Activated CD8-positive, alpha-beta memory T cell treated with anti-CD3 and anti-CD28 coated beads for 36 hours (primary cell): ENCODE data around the gene PARP12. TPM values are rescaled to one million over a fixed set of nuclear protein-coding genes. Genes with fewer than 3 reads are reported as not detected.

Experiments used
- CTCF ChIA-PET: fragments of 350-600 bp; sonication (Branson Sonifier 250); formaldehyde crosslinking; loops from one replicate; lab custom pipeline; 2021; ENCODE audit warnings: antibody characterized with exemption; lab: Charles Lee
- POLR2A ChIA-PET: fragments of 350-600 bp; sonication (Branson Sonifier 250); formaldehyde crosslinking; loops from one replicate; lab custom pipeline; 2021; ENCODE audit warnings: antibody characterized with exemption; lab: Charles Lee
- total RNA-seq, 2 experiments: library from RNA; stranded (reverse); gene quantifications; one replicate each; pipeline ENCODE4 v1.2.3, GENCODE V29; 2021

The PARP12 gene
- total RNA-seq, 2 experiments from 2014 or later: 19.5 to 20.0 TPM

- POLR2A ChIA-PET: no interaction called here
Measured at GRCh38 chr7:140019606-140020005, 43.1 kb downstream of the PARP12 start.

DNA sequence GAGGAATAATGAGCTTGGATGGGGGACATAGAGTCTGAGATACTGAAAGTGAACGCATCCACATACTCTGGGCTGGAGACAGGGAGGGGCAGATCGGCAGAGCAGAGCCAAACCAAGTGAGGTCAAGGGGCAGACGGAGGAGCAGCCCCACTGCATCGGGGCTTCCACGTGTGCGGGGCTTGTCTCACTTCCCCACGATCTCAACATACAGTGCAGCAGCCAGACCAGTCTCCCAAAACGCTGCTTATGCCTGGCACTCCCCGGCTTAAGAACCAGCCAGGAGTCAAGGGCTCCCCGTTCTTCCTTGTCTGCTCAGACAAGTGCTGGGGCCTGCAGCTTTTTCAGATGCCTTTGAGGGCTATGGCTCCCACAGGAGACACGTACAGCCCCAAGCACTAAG lies 43.6 kb downstream of the PARP12 start:
- ChIA-PET POLR2A (no interaction called here), CTCF (no interaction called here)

More at GRCh38 chr7:140019606-140020005, 43.1 kb downstream of the PARP12 start:
- CTCF ChIA-PET: no interaction called here

- ChIA-PET POLR2A (no interaction called here), CTCF (no interaction called here)
Measured at GRCh38 chr7:140018125-140019043, 44.4 kb downstream of the PARP12 start.

DNA sequence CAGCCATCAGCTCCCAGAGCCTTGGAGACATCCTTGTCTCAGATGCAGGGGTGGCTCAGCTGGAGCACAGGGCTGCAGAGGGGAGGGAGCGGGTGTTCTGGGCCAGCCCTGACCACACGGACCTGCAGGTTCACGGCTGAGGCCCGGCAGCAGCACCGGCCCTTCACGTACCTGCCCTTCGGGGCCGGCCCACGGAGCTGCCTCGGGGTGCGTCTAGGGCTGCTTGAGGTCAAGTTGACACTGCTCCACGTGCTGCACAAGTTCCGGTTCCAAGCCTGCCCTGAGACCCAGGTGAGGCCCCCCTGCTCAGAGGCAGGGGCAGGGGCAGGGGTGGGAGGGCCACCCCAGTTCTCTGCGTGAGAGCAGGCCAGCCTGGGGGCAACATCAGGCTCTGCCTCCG lies 45.2 kb downstream of the PARP12 start:
- CTCF ChIA-PET: no interaction called here

DNA sequence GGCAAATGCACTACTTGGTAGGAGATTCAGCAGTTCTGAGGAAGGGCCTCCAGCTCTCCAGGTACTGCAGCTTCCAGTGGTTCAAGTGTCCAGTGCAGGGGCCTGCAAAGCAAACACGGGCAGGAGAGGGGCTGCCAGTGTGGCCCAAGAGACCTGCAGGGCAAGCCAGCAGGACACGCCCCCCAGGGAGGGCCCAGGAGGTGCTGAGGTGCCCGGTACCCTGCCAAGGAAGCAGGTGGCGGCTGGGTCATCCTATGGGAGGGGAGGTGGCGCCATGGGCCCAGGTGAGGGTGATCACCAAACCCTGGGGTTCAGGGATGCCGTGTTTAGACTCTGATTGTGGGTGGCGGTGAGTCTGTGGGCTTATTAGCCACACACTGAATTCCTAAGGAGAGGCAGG lies 45.7 kb downstream of the PARP12 start:
- ChIA-PET POLR2A (no interaction called here), CTCF (no interaction called here)

More for the DNA sequence above, 45.2 kb downstream of the PARP12 start:
- POLR2A ChIA-PET: no interaction called here

- CTCF ChIA-PET: interaction anchor here (1.1 kb wide), 1 partner anchor 14 kb away, joined by 3 read pairs; no protein-coding TSS in a partner anchor
Measured at GRCh38 chr7:140016540-140016939, 46.2 kb downstream of the PARP12 start.

DNA sequence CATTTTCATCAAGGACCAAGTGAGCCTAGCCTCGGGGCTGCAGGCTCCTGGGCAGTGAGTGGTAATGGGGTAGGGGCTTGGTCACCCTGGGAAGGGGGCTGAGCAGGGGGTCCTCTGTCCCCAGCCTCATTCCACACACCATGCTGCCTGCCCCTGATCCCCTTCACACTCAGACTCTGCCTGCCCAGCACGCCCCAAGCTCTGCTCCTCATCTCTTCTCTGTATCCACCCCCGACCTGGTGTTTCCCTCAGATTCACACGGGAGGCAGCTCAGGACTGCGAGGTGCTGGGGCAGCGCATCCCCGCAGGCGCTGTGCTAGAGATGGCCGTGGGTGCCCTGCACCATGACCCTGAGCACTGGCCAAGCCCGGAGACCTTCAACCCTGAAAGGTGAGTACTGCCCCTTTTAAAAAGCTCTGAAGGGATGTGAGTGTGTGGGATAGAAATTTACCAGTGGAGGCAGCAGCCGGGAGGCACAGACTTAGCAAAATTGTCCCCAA lies 47.2 kb downstream of the PARP12 start:
- CTCF ChIA-PET: interaction anchor here (1.1 kb wide), 1 partner anchor 13 kb away, joined by 3 read pairs; no protein-coding TSS in a partner anchor
- POLR2A ChIA-PET: no interaction called here

More at GRCh38 chr7:140016540-140016939, 46.2 kb downstream of the PARP12 start:
- POLR2A ChIA-PET: no interaction called here

DNA sequence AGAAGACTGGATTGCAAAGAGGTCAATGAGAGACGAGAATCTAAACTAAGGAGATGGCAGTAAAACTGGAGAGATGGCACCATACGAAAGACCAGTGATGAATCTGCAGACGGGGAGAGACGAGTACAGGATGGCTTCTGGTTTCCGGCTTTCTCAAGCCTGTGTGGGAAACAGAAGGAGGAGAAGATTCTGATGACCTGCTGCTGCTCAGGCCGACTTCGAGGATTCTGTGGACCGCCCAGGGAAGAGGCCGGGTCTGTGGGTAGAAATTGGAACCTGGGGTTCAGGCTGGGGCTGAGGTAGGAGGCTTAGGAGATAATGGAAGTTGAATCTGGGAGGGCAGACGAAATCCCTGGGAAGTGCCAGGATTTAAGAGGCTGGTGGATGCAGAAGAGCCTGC lies 48.6 kb downstream of the PARP12 start:
- CTCF ChIA-PET: interaction anchor here (1.3 kb wide), 1 partner anchor 10 kb away, joined by 3 read pairs; no protein-coding TSS in a partner anchor
- POLR2A ChIA-PET: no interaction called here

DNA sequence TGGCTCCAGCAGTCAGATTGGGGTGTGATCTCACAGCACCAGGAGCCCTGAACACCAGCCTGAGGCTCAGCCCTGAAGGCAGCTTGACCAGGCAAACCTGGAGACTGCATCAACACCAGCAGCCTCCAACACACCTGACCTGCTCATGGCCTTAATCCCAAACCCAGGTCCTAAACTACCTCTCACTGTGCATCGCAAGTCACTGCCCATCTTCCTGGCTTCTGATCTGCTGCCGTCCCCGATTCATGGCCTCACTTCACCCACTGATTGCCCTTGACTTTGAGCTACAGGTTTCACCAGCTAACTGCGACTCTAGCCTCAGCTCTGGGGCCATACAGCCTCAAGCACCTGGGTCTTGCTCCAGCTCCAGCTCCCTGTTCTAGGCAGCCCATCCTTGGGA lies 49.1 kb downstream of the PARP12 start:
- CTCF ChIA-PET: interaction anchor here (1.3 kb wide), 1 partner anchor 9 kb away, joined by 3 read pairs; no protein-coding TSS in a partner anchor
- POLR2A ChIA-PET: interaction anchor here (0.6 kb wide), 1 partner anchor 197 kb away, joined by 3 read pairs; no protein-coding TSS in a partner anchor

- ChIA-PET CTCF (interaction anchor here (0.6 kb wide), 1 partner anchor 82 kb away, joined by 3 read pairs; no protein-coding TSS in a partner anchor), POLR2A (no interaction called here)
Measured at GRCh38 chr7:140010194-140010895, 52.4 kb downstream of the PARP12 start.

DNA sequence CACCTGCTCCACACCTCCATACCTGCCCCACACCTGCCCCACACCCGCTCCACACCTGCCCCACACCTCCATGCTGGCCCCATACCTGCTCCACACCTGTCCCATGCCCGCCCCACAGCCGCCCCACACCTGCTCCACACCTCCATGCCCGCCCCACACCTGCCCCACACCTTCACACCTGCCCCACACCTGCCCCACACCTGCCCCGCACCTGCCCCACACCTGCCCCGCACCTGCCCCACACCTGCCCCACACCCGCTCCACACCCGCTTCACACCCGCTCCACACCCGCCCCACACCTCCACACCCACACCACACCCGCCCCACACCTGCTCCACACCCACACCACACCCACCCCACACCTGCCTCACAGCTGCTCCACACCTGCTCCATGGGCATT lies 53.0 kb downstream of the PARP12 start:
- CTCF ChIA-PET: interaction anchor here (0.6 kb wide), 1 partner anchor 82 kb away, joined by 3 read pairs; no protein-coding TSS in a partner anchor
- POLR2A ChIA-PET: no interaction called here

DNA sequence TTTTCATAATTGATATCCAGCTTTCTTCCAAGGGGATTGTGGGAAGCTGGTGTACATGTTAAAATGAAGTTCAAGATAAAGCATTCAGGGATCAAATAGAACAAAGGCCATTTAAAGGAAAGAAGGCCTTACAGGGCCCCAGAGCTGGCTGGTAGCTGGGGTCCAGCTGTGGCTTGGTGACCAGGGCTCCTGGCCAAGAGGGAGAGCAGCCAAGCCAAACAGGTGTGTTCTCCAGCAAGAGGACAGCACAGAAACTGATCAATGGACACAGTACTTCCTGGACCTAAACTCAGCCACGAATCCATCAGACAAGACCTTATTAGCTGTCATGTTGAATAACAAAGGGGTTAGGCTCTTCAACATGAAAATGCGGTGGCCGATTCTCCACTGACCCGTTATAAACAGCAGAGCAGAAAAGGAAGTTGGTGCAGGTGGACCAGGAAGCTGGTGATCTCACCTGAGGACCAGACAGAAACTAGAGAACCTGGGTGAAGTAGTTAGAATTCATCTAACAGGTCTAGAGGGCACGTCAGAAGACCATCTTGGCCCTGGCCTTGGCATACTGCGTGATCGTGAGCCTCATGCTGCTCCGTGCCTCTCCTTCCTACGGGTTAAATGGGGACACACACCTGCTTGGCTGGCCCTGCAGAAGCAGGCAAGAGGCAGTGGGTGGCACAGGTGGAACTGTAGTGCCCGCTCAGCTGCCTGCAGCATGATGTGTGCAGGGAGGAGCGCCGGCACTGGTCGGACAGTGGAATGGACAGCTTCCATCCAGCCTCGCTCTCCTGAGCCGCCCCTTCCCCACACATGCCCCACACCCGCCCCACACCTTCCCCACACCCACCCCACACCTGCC lies 53.8 kb downstream of the PARP12 start:
- POLR2A ChIA-PET: no interaction called here

GRCh38 chr7:140007051-140007690 lies 55.6 kb downstream of the PARP12 start:
- POLR2A ChIA-PET: interaction anchor here (0.6 to 0.7 kb wide), 2 partner anchors 51 to 675 kb away, joined by 3 to 5 read pairs; no protein-coding TSS in a partner anchor
- CTCF ChIA-PET: interaction anchor here (2.4 kb wide), 1 partner anchor 405 kb away, joined by 10 read pairs; no protein-coding TSS in a partner anchor

More for the DNA sequence above, 53.8 kb downstream of the PARP12 start:
- CTCF ChIA-PET: no interaction called here

DNA sequence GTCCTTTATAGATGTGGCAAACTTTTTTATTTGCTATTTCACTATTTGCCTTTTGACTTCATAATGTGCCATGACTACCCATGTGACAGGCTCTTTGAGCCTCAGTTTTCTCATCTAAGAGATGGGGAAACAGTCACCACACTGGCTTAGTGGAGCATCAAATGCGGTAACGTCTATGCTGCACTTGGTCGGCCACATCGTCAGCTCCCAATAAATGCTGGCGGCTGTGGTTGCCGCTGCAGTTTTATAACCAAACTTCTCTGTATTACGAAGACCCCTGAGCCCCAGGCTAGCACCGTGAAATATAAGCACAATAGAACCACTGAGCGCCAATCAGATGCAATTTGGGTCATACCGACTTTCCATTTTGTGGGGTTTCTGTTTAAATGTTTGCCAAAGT lies 56.2 kb downstream of the PARP12 start:
- CTCF ChIA-PET: interaction anchor here (1.1 to 5.2 kb wide), 3 partner anchors 14 to 404 kb away, joined by 3 to 27 read pairs (median 10); no protein-coding TSS in a partner anchor
- POLR2A ChIA-PET: interaction anchor here (0.6 kb wide), 1 partner anchor 52 kb away, joined by 3 read pairs; no protein-coding TSS in a partner anchor

DNA sequence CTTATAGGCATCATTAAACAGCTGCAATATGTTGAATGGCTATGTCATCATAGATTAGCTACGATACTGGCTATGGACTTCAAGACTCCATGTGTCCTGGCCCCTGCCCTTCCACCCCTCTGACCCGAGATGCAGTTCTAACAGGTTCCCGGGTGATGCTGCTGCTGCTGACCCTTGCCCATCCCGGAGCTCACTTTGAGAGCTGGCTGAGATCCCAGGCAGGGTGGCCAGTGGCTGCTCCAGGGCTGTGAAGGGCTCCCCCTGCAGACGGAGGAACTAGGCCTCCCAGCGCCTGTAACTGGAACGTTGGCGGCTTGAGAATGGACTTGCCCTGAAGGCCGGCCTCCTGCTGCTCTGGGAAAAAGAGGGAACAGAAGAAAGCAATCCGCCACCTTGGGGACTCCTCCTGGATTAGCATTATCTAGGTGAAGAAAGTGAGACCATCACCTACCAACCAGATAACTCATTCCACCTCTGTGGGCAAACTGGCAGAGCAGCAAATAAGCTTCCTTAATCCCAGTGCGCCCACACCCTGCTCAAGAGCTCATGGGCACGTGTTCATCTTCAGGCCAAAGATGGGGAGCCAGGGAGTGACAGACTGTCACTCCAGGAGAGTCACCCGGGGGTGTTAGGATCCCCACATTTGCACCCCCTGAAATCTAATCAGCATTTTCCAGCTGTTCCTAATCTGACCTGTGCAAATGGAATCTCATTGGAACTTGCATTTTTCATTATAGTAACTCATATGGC lies 56.8 kb downstream of the PARP12 start:
- ChIA-PET POLR2A (interaction anchor here (0.6 kb wide), 1 partner anchor 53 kb away, joined by 3 read pairs; no protein-coding TSS in a partner anchor), CTCF (interaction anchor here (0.6 to 5.2 kb wide), 4 partner anchors 14 to 577 kb away, joined by 3 to 27 read pairs (median 6); no protein-coding TSS in a partner anchor)

DNA sequence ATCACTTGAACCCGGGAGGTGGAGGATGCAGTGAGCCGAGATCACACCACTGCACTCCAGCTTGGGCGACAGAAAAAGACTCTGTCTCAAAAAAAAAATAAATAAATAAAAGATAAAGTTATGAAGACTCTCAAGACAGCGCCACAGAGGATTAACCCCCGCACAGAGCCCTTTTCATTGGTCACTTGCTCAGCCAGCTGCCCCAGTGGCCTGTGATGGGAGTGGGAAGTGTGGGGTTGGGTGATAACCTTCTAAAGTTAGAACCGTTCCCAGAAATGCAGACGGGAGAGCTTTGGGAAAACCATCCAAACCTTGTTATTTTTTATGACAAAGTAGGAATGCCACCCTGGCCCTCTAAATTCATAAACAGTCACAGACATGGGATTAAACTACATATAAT lies 57.4 kb downstream of the PARP12 start:
- POLR2A ChIA-PET: no interaction called here
- CTCF ChIA-PET: interaction anchor here (1.1 to 5.2 kb wide), 3 partner anchors 13 to 403 kb away, joined by 3 to 27 read pairs (median 10); no protein-coding TSS in a partner anchor

- POLR2A ChIA-PET: no interaction called here
- CTCF ChIA-PET: interaction anchor here (0.9 to 5.2 kb wide), 3 partner anchors 9 to 402 kb away, joined by 3 to 27 read pairs (median 10); no protein-coding TSS in a partner anchor
Measured at GRCh38 chr7:140004672-140005071, 58.1 kb downstream of the PARP12 start.
